Keratinocyte (primary cell): ENCODE results near the gene CASK. TPM values are rescaled to one million over a fixed set of nuclear protein-coding genes. Genes with fewer than 3 reads are reported as not detected.

Source experiments
- DNase-seq: peaks from one replicate; pipeline ENCODE4 v3.0.0-alpha.2; 2011; ENCODE audit warnings: low read depth, missing footprints, low spot score
- FAIRE-seq: peaks from 2 replicates; lab custom pipeline; 2011; peaks lifted over from hg19 to GRCh38; lab: Jason Lieb, UNC
- H2AFZ ChIP-seq: 2 replicates; pipeline ENCODE4 v1.6.0; 2012; ENCODE audit warnings: low read length, control low read depth, inconsistent platforms; ENCODE audit not compliant: control insufficient read depth
- H3K27ac ChIP-seq: 2 replicates; pipeline ENCODE4 v1.5.1; 2011; ENCODE audit warnings: low read length; ENCODE audit not compliant: control insufficient read depth, insufficient read depth
- H3K27me3 ChIP-seq: 3 replicates; pipeline ENCODE4 v1.6.0; 2011; ENCODE audit warnings: low read length; ENCODE audit not compliant: control insufficient read depth, insufficient read depth; ENCODE audit errors: extremely low read depth
- H3K36me3 ChIP-seq, 2 experiments: 2 replicates in 1 of 2; 3 replicates in 1 of 2; pipeline ENCODE4 v1.5.1; 2011; ENCODE audit warnings: low read length in 2 of 2, mild to moderate bottlenecking in 1 of 2; ENCODE audit not compliant: control insufficient read depth in 2 of 2, insufficient read depth in 2 of 2; ENCODE audit errors: extremely low read depth in 1 of 2
- H3K4me1 ChIP-seq: 3 replicates; pipeline ENCODE4 v1.5.1; 2011; ENCODE audit warnings: low read length; ENCODE audit not compliant: control insufficient read depth, insufficient read depth; ENCODE audit errors: extremely low read depth
- H3K4me2 ChIP-seq: 3 replicates; pipeline ENCODE4 v1.6.0; 2011; ENCODE audit warnings: low read depth, low read length; ENCODE audit not compliant: control insufficient read depth, insufficient read depth; ENCODE audit errors: extremely low read depth
- H3K4me3 ChIP-seq, 3 experiments: fragments of 200-600 bp in 1 of 3; sonication (generic) in 1 of 3; 2 replicates in 2 of 3; 3 replicates in 1 of 3; pipeline ENCODE4 v1.5.1; 2011 to 2016; ENCODE audit warnings: low read length in 3 of 3, mild to moderate bottlenecking in 3 of 3, control low read depth in 2 of 3, inconsistent platforms in 1 of 3, low read depth in 1 of 3, mixed read lengths in 1 of 3, mixed run types in 1 of 3, moderate library complexity in 1 of 3; ENCODE audit not compliant: control insufficient read depth in 2 of 3, insufficient read depth in 2 of 3; ENCODE audit errors: extremely low read depth in 1 of 3
- H3K79me2 ChIP-seq: 2 replicates; pipeline ENCODE4 v1.6.0; 2012; ENCODE audit warnings: low read length; ENCODE audit not compliant: control insufficient read depth, insufficient read depth
- H3K9ac ChIP-seq: 3 replicates; pipeline ENCODE4 v1.6.0; 2011; ENCODE audit warnings: low read length; ENCODE audit not compliant: control insufficient read depth, insufficient read depth; ENCODE audit errors: extremely low read depth
- H3K9me1 ChIP-seq: 3 replicates; pipeline ENCODE4 v1.6.0; 2011; ENCODE audit warnings: low read length; ENCODE audit not compliant: control insufficient read depth, insufficient read depth; ENCODE audit errors: extremely low read depth
- H3K9me3 ChIP-seq: 2 replicates; pipeline ENCODE4 v1.5.1; 2012; ENCODE audit warnings: low read depth, low read length; ENCODE audit not compliant: control insufficient read depth
- H4K20me1 ChIP-seq: 3 replicates; pipeline ENCODE4 v1.6.0; 2011; ENCODE audit warnings: low read length; ENCODE audit not compliant: control insufficient read depth, insufficient read depth; ENCODE audit errors: extremely low read depth
- EZH2 ChIP-seq: IDR thresholded peaks from one replicate; pipeline ENCODE4 v1.6.1; 2012; ENCODE audit warnings: inconsistent platforms, mild to moderate bottlenecking, low read length, moderate library complexity
- dilution Hi-C: fragments of 300-500 bp; cut with MboI; formaldehyde crosslinking; loops from one replicate; pipeline ENCODE4 v1.7.0; 2020; ENCODE audit warnings: low sequenced_read_pairs; ENCODE audit not compliant: extremely low pct_ligation_motif_present
- polyA plus RNA-seq, 5 experiments: library from polyadenylated mRNA; depleted of rRNA in 3 of 5; stranded (reverse) in 3 of 5; stranded (forward) in 1 of 5; unstranded in 1 of 5; fragments of >200 nt; gene quantifications; 1 replicate in 1 of 5; 2 replicates in 3 of 5; 3 replicates in 1 of 5; pipeline versions ENCODE4 v1.2.1 to v1.2.3, GENCODE V29; 2011 to 2012; ENCODE audit warnings: missing spikeins in 2 of 5, low read depth in 1 of 5, low replicate concordance in 1 of 5
- TF ChIP-seq, protein P1 (sequence below), 3 experiments: IDR thresholded peaks in 1 of 3; conservative IDR thresholded peaks in 1 of 3; optimal IDR thresholded peaks in 1 of 3; 2 replicates in 2 of 3; 3 replicates in 1 of 3; pipeline versions ENCODE3 to v1.5.1; 2011; ENCODE audit warnings: low read length in 3 of 3, mild to moderate bottlenecking in 3 of 3, moderate library complexity in 2 of 3, control low read depth in 1 of 3, inconsistent platforms in 1 of 3; ENCODE audit not compliant: insufficient read depth in 2 of 3; ENCODE audit errors: extremely low read depth in 1 of 3

The CASK gene
- polyA plus RNA-seq, 1 donor (not counting 4 experiments of a cell fraction or from before 2014, with no cell fraction given), result 33.7 TPM

DNA sequence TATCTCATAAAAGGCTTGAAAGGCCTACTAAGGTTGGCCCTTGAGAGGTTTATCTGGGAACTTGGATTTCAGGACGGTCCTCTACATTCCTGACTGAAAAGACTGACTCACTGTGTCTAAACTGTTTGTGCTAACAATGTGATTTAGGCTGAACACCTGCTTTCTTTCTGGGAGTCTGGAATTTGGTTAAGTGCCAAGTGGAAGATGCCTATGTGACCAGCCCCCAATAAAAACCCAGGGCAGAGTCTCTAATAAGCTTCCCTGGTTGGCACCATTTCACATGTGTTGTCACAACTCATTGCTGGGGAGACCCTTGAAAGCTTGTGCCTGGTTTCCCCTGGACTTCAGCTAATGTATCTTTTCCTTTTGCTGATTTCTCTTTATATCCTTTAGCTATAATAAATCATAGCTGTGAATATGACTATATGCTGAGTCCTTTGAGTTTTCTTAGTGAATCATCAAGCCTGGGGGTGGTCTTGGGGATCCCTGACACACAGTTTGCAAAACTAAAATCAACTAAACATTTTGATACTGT lies 144.3 kb downstream of the CASK start:
- no peaks in the 10 kb centered on the region for H3K9me3 ChIP-seq
- dilution Hi-C loops, result no loop called here
- no peaks in the 10 kb centered on the region for H3K79me2 ChIP-seq
- no peak overlapping the region for H2AFZ ChIP-seq
- H3K36me3 ChIP-seq, result no peaks in the 10 kb centered on the region
- no peaks in the 10 kb centered on the region for H3K9me1 ChIP-seq
- peak overlapping the region; percentile 45 for H3K27ac ChIP-seq
- H3K4me2 ChIP-seq, result peak overlapping the region; percentile 39
- DNase-seq (no peak), FAIRE-seq (peak; percentile 56)
- H3K4me1 ChIP-seq, result peaks cover 7% of the 10 kb centered on the region
- H3K4me3 ChIP-seq, result no peak overlapping the region
- no peaks in the 10 kb centered on the region for H3K27me3 ChIP-seq
- H4K20me1 ChIP-seq, result no peaks in the 10 kb centered on the region
- no peak for TF ChIP-seq EZH2
- TF ChIP-seq, protein P1, sequence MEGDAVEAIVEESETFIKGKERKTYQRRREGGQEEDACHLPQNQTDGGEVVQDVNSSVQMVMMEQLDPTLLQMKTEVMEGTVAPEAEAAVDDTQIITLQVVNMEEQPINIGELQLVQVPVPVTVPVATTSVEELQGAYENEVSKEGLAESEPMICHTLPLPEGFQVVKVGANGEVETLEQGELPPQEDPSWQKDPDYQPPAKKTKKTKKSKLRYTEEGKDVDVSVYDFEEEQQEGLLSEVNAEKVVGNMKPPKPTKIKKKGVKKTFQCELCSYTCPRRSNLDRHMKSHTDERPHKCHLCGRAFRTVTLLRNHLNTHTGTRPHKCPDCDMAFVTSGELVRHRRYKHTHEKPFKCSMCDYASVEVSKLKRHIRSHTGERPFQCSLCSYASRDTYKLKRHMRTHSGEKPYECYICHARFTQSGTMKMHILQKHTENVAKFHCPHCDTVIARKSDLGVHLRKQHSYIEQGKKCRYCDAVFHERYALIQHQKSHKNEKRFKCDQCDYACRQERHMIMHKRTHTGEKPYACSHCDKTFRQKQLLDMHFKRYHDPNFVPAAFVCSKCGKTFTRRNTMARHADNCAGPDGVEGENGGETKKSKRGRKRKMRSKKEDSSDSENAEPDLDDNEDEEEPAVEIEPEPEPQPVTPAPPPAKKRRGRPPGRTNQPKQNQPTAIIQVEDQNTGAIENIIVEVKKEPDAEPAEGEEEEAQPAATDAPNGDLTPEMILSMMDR (optimal IDR thresholded peaks at IDR 0.05 in 1 of 3, IDR thresholded peaks at IDR 0.05 in 1 of 3, conservative IDR thresholded peaks at IDR 0.05 in 1 of 3; ENCODE audit: extremely low read depth in 1 of 3, insufficient read depth in 2 of 3, low read length in 3 of 3), result no peak
- H3K9ac ChIP-seq, result no peak overlapping the region

DNA sequence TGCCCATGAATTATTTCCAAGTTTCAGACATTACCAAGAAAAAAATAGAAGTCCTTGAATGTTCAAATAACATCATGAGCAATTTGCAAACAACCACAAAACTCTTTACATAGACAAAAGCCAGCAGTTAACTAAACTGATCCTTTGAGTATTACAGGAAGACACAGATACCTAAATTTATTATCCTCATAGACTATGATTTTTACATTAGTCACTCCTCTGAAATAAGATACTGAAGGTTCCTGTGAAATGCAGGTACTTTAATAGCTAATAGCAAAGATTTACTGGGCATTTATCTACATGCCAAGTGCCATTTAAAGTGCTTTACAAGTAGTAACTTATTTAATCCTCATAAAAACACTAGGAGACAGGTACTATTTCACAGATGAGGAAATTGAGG lies 161.7 kb downstream of the CASK start:
- DNase-seq, result no peak
- H3K9me1 ChIP-seq, result no peaks in the 10 kb centered on the region
- TF ChIP-seq EZH2, result no peak
- TF ChIP-seq, protein P1 (optimal IDR thresholded peaks at IDR 0.05 in 1 of 3, IDR thresholded peaks at IDR 0.05 in 1 of 3, conservative IDR thresholded peaks at IDR 0.05 in 1 of 3; ENCODE audit: extremely low read depth in 1 of 3, insufficient read depth in 2 of 3, low read length in 3 of 3), result no peak
- H3K4me2 ChIP-seq, result no peak overlapping the region
- no peaks in the 10 kb centered on the region for H3K4me1 ChIP-seq
- H2AFZ ChIP-seq, result no peak overlapping the region
- H3K27me3 ChIP-seq, result no peaks in the 10 kb centered on the region
- H3K27ac ChIP-seq, result no peak overlapping the region
- FAIRE-seq, result no peak
- H4K20me1 ChIP-seq, result no peaks in the 10 kb centered on the region
- no peak overlapping the region for H3K4me3 ChIP-seq
- H3K9me3 ChIP-seq, result no peaks in the 10 kb centered on the region
- dilution Hi-C loops, result no loop called here
- H3K79me2 ChIP-seq, result no peaks in the 10 kb centered on the region
- no peaks in the 10 kb centered on the region for H3K36me3 ChIP-seq
- no peak overlapping the region for H3K9ac ChIP-seq
